Endodermal cell (in vitro differentiated cells): Measurements from ENCODE around the gene ANKRD44. TPM values are rescaled to one million over a fixed set of nuclear protein-coding genes. Genes with fewer than 3 reads are reported as not detected.

ENCODE experiments used
- DNase-seq: peaks from one replicate; pipeline ENCODE4 v3.0.0-alpha.2; 2017
- H3K27ac ChIP-seq: 2 replicates; pipeline ENCODE4 v1.5.1; 2013; ENCODE audit warnings: mild to moderate bottlenecking, low read depth, low read length, moderate library complexity
- H3K27me3 ChIP-seq: 2 replicates; pipeline ENCODE4 v1.6.1; 2013; ENCODE audit warnings: mild to moderate bottlenecking, low read length, moderate library complexity; ENCODE audit not compliant: insufficient read depth, control insufficient read depth, poor library complexity, severe bottlenecking
- H3K36me3 ChIP-seq: 2 replicates; pipeline ENCODE4 v1.7.0; 2013; ENCODE audit warnings: mild to moderate bottlenecking, low read length, moderate library complexity; ENCODE audit not compliant: control insufficient read depth, insufficient read depth
- H3K4me1 ChIP-seq: one replicate; pipeline ENCODE4 v1.7.0; 2013; ENCODE audit warnings: low read length; ENCODE audit not compliant: control insufficient read depth, insufficient read depth
- H3K4me3 ChIP-seq: 2 replicates; pipeline ENCODE4 v1.5.1; 2013; ENCODE audit warnings: mild to moderate bottlenecking, low read length, moderate library complexity
- H3K9ac ChIP-seq: 2 replicates; pipeline ENCODE4 v1.6.1; 2013; ENCODE audit warnings: mild to moderate bottlenecking, low read length, moderate library complexity; ENCODE audit not compliant: poor library complexity, severe bottlenecking; ENCODE audit errors: extremely low read depth
- H3K9me3 ChIP-seq: 2 replicates; pipeline ENCODE4 v1.6.1; 2013; ENCODE audit warnings: mild to moderate bottlenecking, low read length, moderate library complexity; ENCODE audit not compliant: control insufficient read depth
- H3K27ac Mint-ChIP-seq: 2 replicates; pipeline ENCODE4 v1.8.0; 2020; ENCODE audit warnings: mixed read lengths
- H3K27me3 Mint-ChIP-seq: 2 replicates; pipeline ENCODE4 v1.8.0; 2021; ENCODE audit warnings: mild to moderate bottlenecking, mixed read lengths; ENCODE audit not compliant: insufficient read depth
- H3K36me3 Mint-ChIP-seq: 2 replicates; pipeline ENCODE4 v1.8.0; 2020; ENCODE audit warnings: low read depth, mixed read lengths
- H3K4me1 Mint-ChIP-seq: 2 replicates; pipeline ENCODE4 v1.8.0; 2020; ENCODE audit warnings: mixed read lengths
- H3K4me3 Mint-ChIP-seq: 2 replicates; pipeline ENCODE4 v1.8.0; 2020; ENCODE audit warnings: mild to moderate bottlenecking, moderate library complexity, mixed read lengths
- H3K9me3 Mint-ChIP-seq: 2 replicates; pipeline ENCODE4 v1.8.0; 2020; ENCODE audit warnings: mild to moderate bottlenecking, mixed read lengths
- WGBS, 2 experiments: methylation state at CpG; one replicate each; pipeline versions ENCODE4 v1.1.5 to v1.1.7; 2013; ENCODE audit warnings: missing lambda C conversion rate in 2 of 2, mixed read lengths in 1 of 2; ENCODE audit not compliant: insufficient coverage in 1 of 2, insufficient read length in 1 of 2; 5-methylcytosine and 5-hydroxymethylcytosine counted together
- long read RNA-seq, 4 experiments: library from polyadenylated mRNA in 2 of 4; library from RNA in 1 of 4; library from capped mRNA in 1 of 4; stranded (forward) in 3 of 4; unstranded in 1 of 4; transcript quantifications; one replicate each; pipeline ENCODE4 v2.0.0, GENCODE V29; 2020 to 2021; ENCODE audit warnings: inconsistent platforms in 1 of 4
- polyA plus RNA-seq, 2 experiments: library from polyadenylated mRNA; stranded (reverse); fragments of 50-300 nt; gene quantifications; one replicate each; pipeline ENCODE4 v1.2.3, GENCODE V29; 2013
- total RNA-seq, 2 donors: library from RNA; stranded (reverse); fragmentation: NEBNext Ultra II Directional in 1 of 2; extraction: Animal tissue kit (Norgen Biotek cat#: 25700) in 1 of 2; gene quantifications; 2 replicates in 1 of 2; 3 replicates in 1 of 2; pipeline ENCODE4 v1.2.1, GENCODE V29; 2021
- TF ChIP-seq, protein P1 (sequence below): fragments of 200-600 bp; sonication (generic); conservative IDR thresholded peaks from 2 replicates; pipeline ENCODE4 v1.5.0; 2021; ENCODE audit warnings: antibody characterized with exemption, mild to moderate bottlenecking

ANKRD44 gene
- total RNA-seq, result 10 to 100 TPM in 1 of 2 donors, 1 to 10 TPM in 1; 6.2 to 10.6 TPM
- polyA plus RNA-seq (2013, experiment 1 of 2), result 3.2 TPM
- polyA plus RNA-seq (2013, experiment 2 of 2), result 2.2 TPM
- long read RNA-seq, experiment 1, result 0 reads
- long read RNA-seq, experiment 2, full-length matches to known transcripts, result 2 of 3 reads
- long read RNA-seq, experiment 2, partial matches to known transcripts, result 0 of 3 reads
- long read RNA-seq, experiment 2, other reads (novel, unspliced or antisense), result 1 of 3 reads
- long read RNA-seq, experiment 3, full-length matches to known transcripts, result 1 of 4 reads
- long read RNA-seq, experiment 3, partial matches to known transcripts, result 1 of 4 reads
- long read RNA-seq, experiment 3, other reads (novel, unspliced or antisense), result 2 of 4 reads
- long read RNA-seq, experiment 4, result 0 reads

DNA sequence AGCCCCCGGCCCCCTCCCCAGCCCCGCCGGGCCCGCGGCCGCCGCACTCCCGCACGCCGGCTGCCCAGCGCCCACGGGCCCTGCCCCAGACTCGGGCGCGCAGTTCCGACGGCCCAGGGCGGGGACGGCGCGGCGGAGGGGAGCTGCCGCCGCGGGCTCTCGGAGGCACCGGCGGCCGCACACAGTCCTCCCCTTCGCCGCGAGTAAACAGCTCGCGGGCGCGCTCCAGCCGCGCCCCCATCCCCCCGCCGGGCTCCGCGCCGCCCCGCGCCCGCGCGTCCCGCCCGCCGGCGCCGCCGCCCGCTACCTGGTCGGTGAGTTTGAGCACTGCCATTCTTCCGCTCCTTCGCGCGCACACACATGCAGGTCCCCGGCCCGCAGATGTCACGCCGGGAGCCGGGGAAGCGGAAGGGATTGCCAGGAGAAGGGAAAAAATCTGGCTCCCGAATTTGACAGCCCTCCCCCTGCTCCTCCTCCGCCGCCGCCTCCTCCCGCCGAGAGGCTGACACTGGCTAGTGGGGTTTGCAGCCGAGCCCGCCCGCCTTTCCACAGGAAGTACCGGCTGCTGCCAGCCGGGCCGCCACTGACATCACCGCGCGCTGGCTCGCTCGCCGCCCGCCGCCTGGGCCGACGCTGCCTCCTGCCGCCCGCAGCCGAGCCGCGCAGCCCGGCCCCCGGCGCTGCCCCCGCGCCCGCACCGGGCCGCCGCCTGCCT, at the start of gene ANKRD44:
Gene ANKRD44 (minus strand): TSS at position 510 of the 715 bp plus-strand sequence. CDS start 176 bp downstream, at position 334.
- peak within 1 kb of the TSS; percentile 81 for H3K4me3 ChIP-seq
- H3K9ac ChIP-seq, result peak within 1 kb of the TSS; percentile 2
- peaks cover 9% of the 10 kb centered on the region for H3K4me1 ChIP-seq
- H3K36me3 Mint-ChIP-seq, result no peaks in the 10 kb centered on the region
- TF ChIP-seq, protein P1, sequence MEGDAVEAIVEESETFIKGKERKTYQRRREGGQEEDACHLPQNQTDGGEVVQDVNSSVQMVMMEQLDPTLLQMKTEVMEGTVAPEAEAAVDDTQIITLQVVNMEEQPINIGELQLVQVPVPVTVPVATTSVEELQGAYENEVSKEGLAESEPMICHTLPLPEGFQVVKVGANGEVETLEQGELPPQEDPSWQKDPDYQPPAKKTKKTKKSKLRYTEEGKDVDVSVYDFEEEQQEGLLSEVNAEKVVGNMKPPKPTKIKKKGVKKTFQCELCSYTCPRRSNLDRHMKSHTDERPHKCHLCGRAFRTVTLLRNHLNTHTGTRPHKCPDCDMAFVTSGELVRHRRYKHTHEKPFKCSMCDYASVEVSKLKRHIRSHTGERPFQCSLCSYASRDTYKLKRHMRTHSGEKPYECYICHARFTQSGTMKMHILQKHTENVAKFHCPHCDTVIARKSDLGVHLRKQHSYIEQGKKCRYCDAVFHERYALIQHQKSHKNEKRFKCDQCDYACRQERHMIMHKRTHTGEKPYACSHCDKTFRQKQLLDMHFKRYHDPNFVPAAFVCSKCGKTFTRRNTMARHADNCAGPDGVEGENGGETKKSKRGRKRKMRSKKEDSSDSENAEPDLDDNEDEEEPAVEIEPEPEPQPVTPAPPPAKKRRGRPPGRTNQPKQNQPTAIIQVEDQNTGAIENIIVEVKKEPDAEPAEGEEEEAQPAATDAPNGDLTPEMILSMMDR, result peak; percentile 47
- peaks cover 33% of the 10 kb centered on the region for H3K27me3 ChIP-seq
- H3K9me3 ChIP-seq, result no peaks in the 10 kb centered on the region
- DNase-seq, result peak; percentile 94
- peaks cover 30% of the 10 kb centered on the region for H3K4me1 Mint-ChIP-seq
- no peaks in the 10 kb centered on the region for H3K36me3 ChIP-seq
- WGBS, 2 experiments, result 0% methylated on average over 10 to 102 of the region's 102 CpGs
- peak within 1 kb of the TSS; percentile 83 for H3K4me3 Mint-ChIP-seq
- no peaks in the 10 kb centered on the region for H3K9me3 Mint-ChIP-seq
- H3K27me3 Mint-ChIP-seq, result peaks cover 37% of the 10 kb centered on the region
- H3K27ac ChIP-seq, result no peak within 1 kb of the TSS
- peak within 1 kb of the TSS; percentile 75 for H3K27ac Mint-ChIP-seq

DNA sequence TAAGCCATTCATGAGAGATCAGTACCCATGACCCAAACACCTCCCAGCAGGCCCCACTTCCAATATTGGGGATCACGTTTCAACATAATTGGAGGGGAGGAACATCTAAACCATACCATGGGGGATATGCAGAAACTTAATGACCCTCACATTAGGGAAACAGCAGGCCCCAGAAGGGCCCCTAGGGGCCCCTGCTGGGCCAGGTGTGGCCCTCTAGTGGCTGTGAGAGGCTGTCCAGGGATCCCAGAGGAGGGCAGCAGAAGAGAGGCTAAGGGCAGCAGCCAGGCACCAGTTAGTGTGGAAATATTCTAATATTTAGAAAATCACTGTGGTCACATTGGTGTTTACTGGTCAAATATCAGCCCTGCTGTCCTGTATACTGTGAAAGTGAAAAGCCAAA, 49.3 kb upstream of the ANKRD44 start:
- WGBS, 2 experiments, result 69% methylated on average over 1 of the region's 1 CpG; no CpG with 5 or more reads in 1 of the 2 experiments
- H3K27ac ChIP-seq, result no peak overlapping the region
- peak; percentile 61 for DNase-seq
- Mint-ChIP-seq H3K4me1 (peaks cover 8% of the 10 kb centered on the region), H3K27me3 (no peaks in the 10 kb centered on the region), H3K4me3 (no peak overlapping the region), H3K36me3 (no peaks in the 10 kb centered on the region), H3K9me3 (no peaks in the 10 kb centered on the region), H3K27ac (no peak overlapping the region)
- no peaks in the 10 kb centered on the region for H3K36me3 ChIP-seq
- H3K9me3 ChIP-seq, result peaks cover 9% of the 10 kb centered on the region
- no peak overlapping the region for H3K9ac ChIP-seq
- H3K4me3 ChIP-seq, result no peak overlapping the region
- TF ChIP-seq, protein P1, result peak; percentile 59
- H3K27me3 ChIP-seq, result no peaks in the 10 kb centered on the region
- no peaks in the 10 kb centered on the region for H3K4me1 ChIP-seq

DNA sequence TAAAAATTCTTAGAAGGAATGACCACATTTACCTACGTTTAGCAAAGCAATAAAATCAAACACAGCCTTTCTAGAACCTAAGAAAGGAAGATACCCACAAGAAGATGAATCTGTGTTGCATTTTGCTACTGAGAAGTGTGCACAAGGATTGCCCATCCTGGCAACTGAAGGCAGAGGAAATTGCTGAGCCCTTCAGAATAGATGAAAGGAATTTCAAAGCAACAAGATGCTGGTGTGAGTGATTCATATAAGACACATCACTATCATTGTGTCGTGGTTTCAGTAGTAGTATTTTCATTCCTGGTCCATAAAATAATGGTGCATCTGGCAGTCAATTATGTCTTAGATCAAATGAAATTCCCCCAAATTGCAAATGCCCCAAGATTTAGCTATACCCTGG, 48.4 kb upstream of the ANKRD44 start:
- Histone ChIP-seq H3K4me3 (no peak overlapping the region), H3K36me3 (no peaks in the 10 kb centered on the region), H3K9me3 (peaks cover 9% of the 10 kb centered on the region), H3K27me3 (no peaks in the 10 kb centered on the region), H3K4me1 (no peaks in the 10 kb centered on the region), H3K27ac (no peak overlapping the region), H3K9ac (no peak overlapping the region)
- H3K36me3 Mint-ChIP-seq, result no peaks in the 10 kb centered on the region
- H3K9me3 Mint-ChIP-seq, result no peaks in the 10 kb centered on the region
- no peaks in the 10 kb centered on the region for H3K27me3 Mint-ChIP-seq
- H3K4me3 Mint-ChIP-seq, result no peak overlapping the region
- no peak overlapping the region for H3K27ac Mint-ChIP-seq
- no peak for DNase-seq
- H3K4me1 Mint-ChIP-seq, result peaks cover 5% of the 10 kb centered on the region
- TF ChIP-seq, protein P1, result no peak
- 67 to 82% methylated on average over 1 to 2 of the region's 2 CpGs for WGBS, 2 experiments
